ENCODE measurements around the gene CLRN3.

The CLRN3 gene, protein sequence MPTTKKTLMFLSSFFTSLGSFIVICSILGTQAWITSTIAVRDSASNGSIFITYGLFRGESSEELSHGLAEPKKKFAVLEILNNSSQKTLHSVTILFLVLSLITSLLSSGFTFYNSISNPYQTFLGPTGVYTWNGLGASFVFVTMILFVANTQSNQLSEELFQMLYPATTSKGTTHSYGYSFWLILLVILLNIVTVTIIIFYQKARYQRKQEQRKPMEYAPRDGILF

DNA sequence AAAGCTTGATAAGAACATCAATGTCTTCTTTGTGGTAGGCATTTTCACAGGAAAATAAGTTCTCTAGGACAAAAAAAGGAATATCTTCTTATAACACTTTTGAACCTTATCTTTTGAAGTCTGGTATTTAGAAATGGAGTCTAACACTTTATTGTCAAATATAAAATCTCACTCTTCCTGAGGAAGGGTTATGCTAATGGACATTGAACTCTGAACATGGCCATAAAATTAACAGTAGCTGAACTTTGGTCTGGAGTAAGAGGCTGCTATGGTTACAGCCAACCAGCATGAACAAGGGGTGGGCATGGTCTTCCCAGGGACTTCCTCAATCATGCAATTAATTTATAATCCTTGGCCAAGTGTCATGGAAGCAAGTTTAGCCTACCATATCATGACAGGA lies at the start of gene CLRN3:
CLRN3 (minus strand) TSS at position 199 of the 400 bp plus-strand sequence; CDS start at position 42, 157 bp downstream.
- DNase-seq (ENCODE audit: low read depth in 2 of 2), result no peak

DNA sequence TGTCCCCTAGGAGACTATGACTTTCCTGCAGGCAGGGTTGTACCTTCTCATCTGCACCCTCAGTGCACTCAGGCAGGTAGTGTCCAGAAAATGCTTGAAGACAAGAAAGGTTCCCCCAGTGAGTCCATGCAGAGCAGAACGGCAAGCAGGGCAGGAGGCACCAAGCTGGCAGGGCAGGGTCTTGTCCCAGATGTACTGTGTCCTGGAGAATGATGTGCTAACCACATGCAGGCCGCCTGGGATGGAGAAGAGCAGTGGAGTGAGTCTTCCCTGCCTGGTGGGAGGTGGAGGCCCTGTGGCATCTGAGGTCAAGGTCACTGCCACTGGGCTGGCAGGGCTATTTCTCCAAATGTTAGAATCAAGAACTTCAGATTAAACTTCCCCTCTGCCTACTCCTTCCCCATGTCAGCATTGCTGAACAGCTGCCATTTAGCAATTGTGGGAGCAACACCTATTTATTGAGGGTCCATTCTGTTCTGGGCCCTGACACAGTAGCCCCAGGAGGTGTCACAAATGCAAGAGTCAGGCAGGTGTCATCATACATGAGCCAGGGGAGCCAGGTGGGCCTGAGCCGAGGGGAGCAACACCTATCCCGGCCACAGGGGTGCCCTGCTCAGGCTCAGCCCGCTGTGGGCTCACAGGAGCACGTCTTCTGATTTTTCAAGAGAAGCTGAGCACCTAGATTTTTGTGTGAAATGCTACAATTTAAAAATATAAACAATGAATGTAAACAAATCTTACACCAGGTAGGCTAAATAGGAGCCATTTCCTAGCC lies 48.3 kb upstream of the CLRN3 start:
- DNase-seq (ENCODE audit: low read depth in 2 of 2), result no peak

GRCh38 chr10:127939786-127940330 lies 47.1 kb upstream of the CLRN3 start:
- no peak for DNase-seq (ENCODE audit: low read depth in 2 of 2)

- DNase-seq (ENCODE audit: low read depth in 2 of 2), result no peak
Observed at GRCh38 chr10:127937915-127938463, 45.2 kb upstream of the CLRN3 start.

- DNase-seq (ENCODE audit: low read depth in 2 of 2), result no peak
Observed at GRCh38 chr10:127937069-127937468, 44.3 kb upstream of the CLRN3 start.

GRCh38 chr10:127935071-127935561 lies 42.4 kb upstream of the CLRN3 start:
- DNase-seq (ENCODE audit: low read depth in 2 of 2), result no peak

DNA sequence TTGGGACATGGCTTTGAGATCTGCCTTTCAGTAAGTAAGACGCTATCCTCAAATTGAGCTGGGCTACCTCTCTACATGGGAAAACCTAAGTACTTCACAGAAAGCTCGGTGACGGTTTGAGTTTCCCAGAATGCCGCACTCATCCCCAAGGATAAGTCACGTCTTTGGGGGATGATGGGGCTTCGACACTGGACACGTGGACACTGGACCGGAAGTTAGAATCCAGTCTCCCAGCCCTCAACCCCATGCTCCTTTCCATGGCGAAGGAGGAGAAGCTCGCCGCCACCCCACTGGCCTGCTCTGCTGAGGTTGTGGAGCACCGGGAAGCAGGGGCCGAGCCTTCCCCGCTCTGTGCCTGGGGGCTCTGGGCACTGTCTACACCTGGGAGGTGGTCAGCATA lies 41.6 kb upstream of the CLRN3 start:
- no peak for DNase-seq (ENCODE audit: low read depth in 2 of 2)

DNA sequence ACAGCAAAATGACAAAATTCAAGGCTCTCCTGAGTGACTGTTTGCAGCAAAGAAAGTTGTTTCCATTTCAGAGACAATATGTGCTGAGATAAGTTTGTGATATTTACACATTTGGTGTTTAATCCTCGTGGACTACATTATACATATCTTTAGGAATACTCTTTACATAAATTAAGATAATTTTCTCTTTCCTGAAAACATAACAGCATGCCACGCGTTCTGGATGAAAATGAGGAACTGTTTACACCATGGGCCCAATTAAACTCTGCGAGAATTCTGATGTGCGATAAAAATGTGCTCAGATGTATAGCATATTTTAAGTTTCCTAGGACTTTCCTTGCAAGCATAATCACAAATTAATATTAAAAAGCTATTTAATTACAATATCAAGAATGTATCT lies 40.5 kb upstream of the CLRN3 start:
- DNase-seq (ENCODE audit: low read depth in 2 of 2), result no peak

GRCh38 chr10:127932521-127933270 lies 40.0 kb upstream of the CLRN3 start:
- DNase-seq (ENCODE audit: low read depth in 2 of 2), result no peak

DNA sequence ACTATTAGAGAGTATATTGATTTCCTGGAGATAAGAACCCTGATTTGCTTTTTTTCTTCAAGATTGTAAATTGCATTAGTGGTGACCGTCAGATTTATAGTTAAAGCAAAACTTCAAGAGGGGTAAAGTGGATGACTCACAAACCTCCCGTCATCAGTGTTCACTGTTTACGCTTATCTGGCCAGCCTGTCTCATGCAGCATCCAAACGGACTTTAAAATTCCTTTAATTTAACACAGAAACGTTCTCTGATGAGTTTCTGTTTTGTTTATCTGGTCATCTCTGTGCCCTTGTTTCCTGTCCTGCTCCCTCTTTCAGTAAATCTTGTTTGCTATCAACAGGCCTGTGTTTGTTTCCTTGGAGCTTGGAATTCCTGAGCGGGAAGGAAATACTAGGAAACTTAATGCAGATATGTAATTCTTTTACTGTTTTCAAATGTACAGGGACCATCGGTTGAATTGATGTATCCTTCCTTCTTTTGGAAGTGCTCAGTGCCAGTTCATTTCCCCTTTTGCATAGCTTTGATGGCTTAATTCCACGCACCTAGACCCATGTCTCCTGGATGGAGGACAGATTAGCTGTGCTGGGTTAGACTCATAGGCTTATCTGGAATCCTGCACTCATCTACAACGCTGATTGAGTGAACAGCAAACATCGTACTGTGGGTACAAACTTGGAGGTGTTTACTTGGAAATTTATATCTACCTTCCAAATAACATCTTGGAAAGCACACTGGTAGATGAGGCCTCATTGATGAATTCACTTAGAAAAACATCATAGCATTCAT lies 35.5 kb upstream of the CLRN3 start:
- no peak for DNase-seq (ENCODE audit: low read depth in 2 of 2)

GRCh38 chr10:127926455-127926854 lies 33.7 kb upstream of the CLRN3 start:
- no peak for DNase-seq (ENCODE audit: low read depth in 2 of 2)

GRCh38 chr10:127925471-127926207 lies 32.9 kb upstream of the CLRN3 start:
- DNase-seq (ENCODE audit: low read depth in 2 of 2), result no peak

DNA sequence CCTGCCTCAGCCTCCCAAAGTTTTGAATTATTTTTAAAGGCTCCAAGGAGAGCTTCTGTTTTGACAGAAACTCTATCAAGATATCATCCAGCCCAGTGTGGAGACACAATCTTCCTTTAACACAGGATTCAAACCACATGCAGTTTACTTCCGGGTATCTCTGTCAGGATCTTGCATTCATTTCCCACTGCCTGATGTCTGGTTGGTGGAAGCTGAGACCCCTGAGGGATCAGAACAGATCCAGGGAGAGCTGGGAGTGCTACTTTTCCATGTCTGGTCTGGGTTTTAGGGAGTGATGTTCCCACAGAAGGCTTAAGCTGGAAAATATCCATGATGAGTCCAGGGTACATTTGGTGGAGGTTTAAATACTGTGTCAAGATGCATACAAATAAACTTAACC lies 30.9 kb upstream of the CLRN3 start:
- no peak for DNase-seq (ENCODE audit: low read depth in 2 of 2)

GRCh38 chr10:127922675-127923366 lies 30.1 kb upstream of the CLRN3 start:
- no peak for DNase-seq (ENCODE audit: low read depth in 2 of 2)

DNA sequence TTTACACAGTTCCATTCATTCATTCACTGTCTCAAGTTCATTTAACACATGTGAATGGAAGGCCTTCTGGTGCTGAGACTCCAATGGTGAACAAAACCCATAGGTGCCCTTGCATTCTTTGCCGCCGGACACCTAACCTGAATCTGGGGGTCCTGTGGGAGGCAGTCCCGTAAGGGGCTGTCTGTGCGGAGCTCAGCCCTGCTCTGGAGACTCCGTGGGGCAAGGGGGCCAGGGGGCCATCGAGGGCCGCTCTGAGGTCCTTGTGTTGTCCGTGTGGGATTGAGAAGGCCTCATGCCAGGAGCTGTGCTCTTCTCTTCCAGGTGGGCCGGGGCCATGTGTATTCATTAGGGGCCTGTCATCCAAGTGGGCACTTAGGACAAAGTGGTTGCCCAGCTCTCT lies 29.5 kb upstream of the CLRN3 start:
- DNase-seq (ENCODE audit: low read depth in 2 of 2), result no peak

GRCh38 chr10:127921753-127922145 lies 29.0 kb upstream of the CLRN3 start:
- no peak for DNase-seq (ENCODE audit: low read depth in 2 of 2)

- DNase-seq (ENCODE audit: low read depth in 2 of 2), result no peak
Observed at GRCh38 chr10:127921075-127921752, 28.5 kb upstream of the CLRN3 start.

DNA sequence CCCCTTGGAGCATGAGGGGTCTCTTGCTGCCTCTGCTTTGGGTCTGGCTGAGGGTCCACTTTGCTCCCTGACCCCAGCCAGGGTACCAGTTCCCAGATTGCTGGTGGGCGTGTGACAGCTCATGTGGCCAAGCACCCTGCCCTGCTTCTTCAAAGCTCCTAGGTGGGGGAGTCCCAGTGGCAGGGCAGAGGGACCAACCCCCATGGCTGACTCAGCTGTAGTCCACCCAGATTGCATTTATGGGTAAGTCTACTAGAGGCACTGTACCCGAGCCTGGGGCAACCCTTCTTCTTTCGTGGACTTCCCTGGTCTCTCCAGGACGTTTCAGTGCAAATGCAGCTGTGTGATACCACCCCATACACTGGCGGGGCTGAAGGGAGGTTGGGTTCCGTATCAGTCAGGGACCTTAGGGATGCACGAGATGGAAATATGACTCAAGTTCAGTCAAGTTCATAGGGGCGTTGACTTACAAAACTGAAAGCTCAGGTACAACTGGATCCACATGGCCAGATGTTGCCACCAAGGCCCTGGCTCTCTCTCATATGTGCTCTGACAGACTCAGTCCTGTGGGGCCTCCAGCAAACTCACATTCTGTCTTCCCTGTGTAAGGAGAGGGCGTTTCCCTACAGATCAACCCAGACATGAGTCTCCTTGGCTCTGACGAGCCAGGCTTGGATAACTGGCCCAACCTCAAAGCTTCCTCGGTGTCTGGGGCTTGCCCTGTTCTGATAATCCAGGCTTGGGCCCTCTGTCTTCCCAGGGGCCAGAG lies 27.7 kb upstream of the CLRN3 start:
- DNase-seq (ENCODE audit: low read depth in 2 of 2), result no peak
